Lung microvascular endothelial cell (primary cell): ENCODE measurements around the gene EIF2D. TPM values are rescaled to one million over a fixed set of nuclear protein-coding genes. Genes with fewer than 3 reads are reported as not detected.
A peak's percentile ranks its signal among the peaks of the same experiment; 100 is the strongest.

Source experiments
- DNase-seq, 2 donors: peaks; one replicate each; pipeline versions ENCODE4 v3.0.0 to v3.0.0-alpha.2; 2010; ENCODE audit warnings: low read depth in 2 of 2
- total RNA-seq: library from RNA; depleted of rRNA; stranded (reverse); fragments of >200 nt; gene quantifications from 2 replicates; pipeline ENCODE4 v1.2.1, GENCODE V29; 2014

EIF2D gene
- total RNA-seq, 1 donor from 2014 or later = 45.4 TPM

DNA sequence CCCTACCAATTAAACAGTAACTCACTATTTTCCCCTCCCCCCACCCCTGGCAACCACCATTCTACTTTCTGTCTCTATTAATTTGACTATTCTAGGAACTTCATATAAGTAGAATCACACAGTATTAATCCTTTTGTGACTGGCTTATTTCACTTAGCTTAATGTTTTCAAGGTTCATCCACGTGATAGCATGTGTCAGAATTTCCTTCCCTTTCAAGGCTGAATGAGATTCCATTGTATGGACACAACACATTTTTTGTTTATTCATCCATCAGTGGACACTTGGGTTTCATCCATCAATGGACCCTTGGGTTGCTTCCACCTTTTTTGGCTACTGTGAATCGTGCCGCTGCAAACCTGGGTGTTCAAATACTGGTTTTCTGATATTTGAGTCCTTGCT lies 41.7 kb downstream of the EIF2D start:
- peak; percentile 59 to 76 for DNase-seq

- no peak for DNase-seq
Measured at GRCh38 chr1:206569556-206569955, 42.7 kb downstream of the EIF2D start.

DNA sequence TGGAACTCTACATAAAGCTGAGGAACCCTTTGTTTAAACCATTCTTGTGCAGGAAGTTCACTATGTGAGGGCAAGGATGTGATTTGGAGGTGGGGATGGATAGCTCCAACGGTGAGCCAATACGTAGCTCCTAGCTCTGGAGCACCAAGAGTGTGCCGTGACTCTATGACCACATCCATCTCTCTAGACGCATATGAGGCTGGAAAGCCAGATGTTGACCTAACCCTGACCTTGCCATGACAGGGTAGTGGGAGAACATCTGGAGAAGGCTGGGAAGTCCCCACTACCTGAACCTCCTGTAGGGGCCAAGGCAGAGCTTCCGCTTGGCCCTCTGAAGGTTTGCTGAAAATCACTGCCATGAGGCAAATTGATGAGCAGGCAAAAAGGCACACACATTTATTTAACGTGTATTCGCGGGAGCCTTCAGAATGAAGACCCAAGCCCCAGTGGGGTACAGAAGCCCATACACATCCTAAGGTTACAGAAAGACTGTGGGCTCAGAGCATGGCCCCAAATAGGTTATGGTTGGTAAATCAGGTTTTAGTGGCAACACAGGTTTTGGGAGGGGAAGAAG lies 43.4 kb downstream of the EIF2D start:
- no peak for DNase-seq

- no peak for DNase-seq
Measured at GRCh38 chr1:206568256-206568655, 44.0 kb downstream of the EIF2D start.

DNA sequence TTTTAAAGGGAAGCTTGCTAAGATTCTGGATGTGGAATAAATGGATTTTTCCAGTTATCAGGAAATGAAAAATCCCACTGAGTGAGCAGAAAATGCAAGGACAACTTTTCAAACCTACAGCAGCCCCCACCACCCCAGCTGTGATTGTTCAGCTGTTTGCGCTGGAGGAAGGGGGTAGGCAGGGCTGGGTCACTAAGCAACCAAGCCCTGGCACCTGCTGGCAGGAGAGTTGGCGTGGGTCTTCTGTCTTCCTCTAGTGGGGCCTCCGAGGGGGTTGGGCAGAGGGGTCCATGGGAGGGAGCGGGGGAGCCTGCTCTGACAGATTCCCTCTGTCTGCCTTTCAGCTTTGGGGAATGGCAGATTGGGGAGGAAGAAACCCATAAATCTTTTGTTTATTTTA lies 45.3 kb downstream of the EIF2D start:
- no peak for DNase-seq

DNA sequence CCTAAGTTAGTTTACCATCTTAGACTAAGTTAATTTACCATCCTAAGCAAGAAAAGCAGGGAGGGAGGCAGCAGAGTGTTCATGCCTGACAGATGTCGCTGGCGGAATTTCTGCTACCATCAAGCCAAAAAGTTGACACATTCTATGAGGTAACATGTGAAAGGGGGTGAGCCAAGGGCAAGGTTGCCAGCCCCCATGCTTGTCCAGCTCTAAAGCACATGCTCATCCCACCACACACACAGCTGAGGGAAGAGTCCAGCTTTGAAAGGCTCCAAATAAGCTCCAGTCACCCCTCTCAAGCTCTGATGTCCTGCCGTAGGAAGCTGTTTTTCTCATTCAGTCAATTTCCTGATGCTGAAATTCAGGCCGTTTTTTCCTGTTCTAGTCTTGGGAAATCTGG lies 46.3 kb downstream of the EIF2D start:
- no peak for DNase-seq

DNA sequence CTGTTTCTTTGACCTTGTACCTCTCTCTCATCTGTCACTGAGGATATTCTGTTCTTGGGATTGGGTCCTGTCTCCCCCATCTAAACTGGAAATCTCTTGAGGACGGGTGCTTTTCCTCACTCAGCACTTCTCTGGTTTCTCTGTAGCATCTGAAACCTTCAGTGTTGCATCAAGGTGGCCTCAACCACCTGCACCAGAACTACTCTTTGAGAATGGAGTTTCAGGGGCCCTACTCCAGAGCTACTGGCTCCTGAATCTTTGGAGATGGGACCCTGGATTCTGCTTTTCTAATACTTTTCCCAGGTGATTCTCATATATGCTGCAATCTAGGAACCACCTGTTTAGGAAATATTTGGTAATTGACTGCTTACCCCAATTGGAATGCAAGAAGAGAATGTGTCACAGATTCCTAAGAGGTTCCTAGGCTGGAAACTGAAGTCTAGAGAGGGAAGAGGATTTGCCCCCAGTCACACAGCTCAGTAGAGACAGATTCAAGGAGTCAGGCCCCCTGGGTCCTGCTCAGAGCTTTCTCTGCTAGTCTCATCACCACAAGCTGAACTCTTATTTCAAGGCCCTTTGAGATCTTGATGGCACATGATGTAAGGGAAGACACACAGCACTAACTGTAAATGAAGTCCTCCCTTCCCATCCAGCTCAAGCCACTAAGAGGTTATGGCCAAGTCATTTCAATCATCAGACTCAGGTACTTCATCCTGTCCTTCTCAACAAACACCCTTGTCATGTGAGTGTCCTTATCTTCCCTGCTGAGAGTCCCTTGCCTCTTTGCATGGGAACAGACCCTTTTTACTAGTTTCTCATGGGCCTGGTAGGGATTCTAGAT lies 48.7 kb downstream of the EIF2D start:
- DNase-seq = no peak

GRCh38 chr1:206560007-206560716 lies 52.1 kb downstream of the EIF2D start:
- no peak for DNase-seq

- DNase-seq = no peak
Measured at GRCh38 chr1:206559672-206559995, 52.6 kb downstream of the EIF2D start.

GRCh38 chr1:206558794-206559671 lies 53.2 kb downstream of the EIF2D start:
- DNase-seq = no peak

- no peak for DNase-seq
Measured at GRCh38 chr1:206557636-206558473, 54.4 kb downstream of the EIF2D start.

GRCh38 chr1:206556750-206557635 lies 55.3 kb downstream of the EIF2D start:
- peak; percentile 25 to 45 for DNase-seq

GRCh38 chr1:206556047-206556749 lies 56.1 kb downstream of the EIF2D start:
- no peak for DNase-seq

- DNase-seq = no peak
Measured at GRCh38 chr1:206555473-206555935, 56.8 kb downstream of the EIF2D start.

- DNase-seq = no peak
Measured at GRCh38 chr1:206554701-206555472, 57.4 kb downstream of the EIF2D start.

- no peak for DNase-seq
Measured at GRCh38 chr1:206554211-206554610, 58.1 kb downstream of the EIF2D start.

DNA sequence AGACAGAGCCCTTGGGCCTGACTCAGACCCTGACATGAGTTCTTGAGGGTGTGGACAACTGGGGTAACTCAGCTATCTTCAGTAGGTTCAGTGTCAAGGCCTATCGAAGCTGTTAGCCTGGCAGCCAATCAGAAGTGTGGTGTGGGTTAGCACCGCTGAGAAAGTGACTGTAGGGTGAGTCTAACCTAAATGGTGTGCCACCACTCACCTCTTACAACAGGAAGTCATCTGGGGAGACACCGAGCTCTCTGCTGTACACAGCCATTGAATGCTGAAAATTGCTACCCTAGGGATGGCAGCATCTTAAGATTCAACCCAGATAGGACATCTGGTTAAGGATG lies 60.3 kb downstream of the EIF2D start:
- DNase-seq = no peak

- DNase-seq = no peak
Measured at GRCh38 chr1:206551296-206551985, 60.8 kb downstream of the EIF2D start.
